IPS-11a (cell line): ENCODE measurements around the gene KNDC1.
"Not testable (repeated sequence)": the region's sequence is repeated elsewhere in the genome, so short reads cannot be mapped to it uniquely, and the experiment has no call there.

Source experiments
- H3K4me3 ChIP-seq: one replicate; pipeline ENCODE4 v1.5.1; 2013; ENCODE audit warnings: low read depth, low read length, control low read depth

KNDC1 gene

DNA sequence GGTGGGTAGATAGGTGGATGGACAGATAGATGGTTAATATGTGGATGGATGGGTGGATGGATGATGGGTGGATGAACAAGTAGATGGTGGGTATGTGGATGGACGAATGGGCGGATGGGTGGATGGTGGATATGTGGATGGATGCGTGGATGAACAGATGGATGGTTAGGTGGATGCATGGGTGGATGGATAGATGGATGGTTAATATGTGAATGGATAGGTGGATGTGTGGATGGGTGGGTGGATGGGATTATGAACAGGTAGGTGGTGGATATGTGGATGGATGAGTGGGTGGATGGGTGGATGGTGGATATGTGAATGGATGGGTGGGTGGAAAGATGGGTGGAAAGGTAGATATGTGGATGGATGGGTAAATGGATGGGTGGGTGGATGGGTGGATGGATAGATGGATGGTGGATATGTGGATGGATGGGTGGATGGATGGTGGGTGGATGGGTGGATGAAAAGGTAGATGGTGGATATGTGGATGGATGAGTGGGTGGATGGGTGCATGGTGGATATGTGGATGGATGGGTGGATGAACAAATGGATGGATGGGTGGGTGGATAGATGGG is 14.8 kb downstream of the KNDC1 start:
- H3K4me3 ChIP-seq = no peak overlapping the region

GRCh38 chr10:133175624-133176023 is 15.6 kb downstream of the KNDC1 start:
- not testable (repeated sequence) for H3K4me3 ChIP-seq

DNA sequence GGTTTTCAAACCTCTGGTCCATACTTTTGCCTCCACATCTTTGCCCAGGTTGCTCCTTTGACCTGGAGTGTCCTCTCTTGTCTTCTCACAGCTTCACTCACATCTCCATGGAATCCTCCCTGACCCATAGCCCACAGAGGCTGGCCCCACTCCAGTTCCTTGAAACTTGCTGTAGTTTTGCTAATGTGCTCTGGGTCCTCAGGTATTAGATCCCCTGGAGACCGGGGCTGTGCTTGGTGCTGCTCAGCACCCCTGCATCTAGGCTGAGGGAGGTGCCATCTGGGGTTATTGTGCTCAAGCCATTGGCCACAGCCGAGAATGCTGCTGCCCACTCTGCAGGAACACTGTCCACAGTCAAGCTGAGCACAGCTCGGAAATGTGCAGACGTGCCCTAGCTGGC is 16.5 kb downstream of the KNDC1 start:
- H3K4me3 ChIP-seq = no peak overlapping the region

DNA sequence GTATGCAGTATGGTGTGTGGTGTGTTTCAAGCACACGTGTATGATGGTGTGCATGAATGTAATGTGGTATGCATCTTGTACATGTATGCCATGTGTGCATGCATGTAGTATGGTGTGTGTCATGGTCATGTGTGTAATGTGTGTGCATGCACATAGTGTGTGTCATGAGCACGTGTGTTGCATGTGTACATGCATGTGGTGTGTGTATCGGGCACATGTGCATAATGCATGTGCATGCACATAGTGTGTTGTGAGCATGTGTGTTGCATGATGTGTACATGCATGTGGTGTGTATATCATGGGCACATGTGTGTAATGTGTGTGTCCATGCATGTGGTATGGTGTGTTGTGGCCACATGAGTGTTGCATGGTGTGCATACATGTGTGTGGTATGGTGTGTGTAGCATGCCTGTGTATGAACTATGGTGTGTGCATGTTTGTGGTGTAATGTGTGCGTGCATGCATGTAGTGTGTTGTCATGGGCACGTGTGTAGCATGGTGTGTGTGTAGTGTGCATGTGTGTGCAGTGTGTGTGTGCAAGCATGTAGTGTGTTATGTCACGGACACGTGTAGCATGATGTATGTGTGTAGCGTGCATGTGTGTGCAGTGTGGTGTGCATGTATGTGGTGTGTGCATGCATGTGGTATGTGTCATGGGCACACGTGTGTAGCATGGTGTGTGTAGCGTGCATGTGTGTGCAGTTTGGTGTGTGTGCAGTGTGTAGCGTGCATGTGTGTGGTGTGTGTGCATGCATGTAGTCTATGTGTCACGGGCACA is 17.6 kb downstream of the KNDC1 start:
- H3K4me3 ChIP-seq = no peak overlapping the region

- no peak overlapping the region for H3K4me3 ChIP-seq
Observed at GRCh38 chr10:133178357-133179127, 18.5 kb downstream of the KNDC1 start.

DNA sequence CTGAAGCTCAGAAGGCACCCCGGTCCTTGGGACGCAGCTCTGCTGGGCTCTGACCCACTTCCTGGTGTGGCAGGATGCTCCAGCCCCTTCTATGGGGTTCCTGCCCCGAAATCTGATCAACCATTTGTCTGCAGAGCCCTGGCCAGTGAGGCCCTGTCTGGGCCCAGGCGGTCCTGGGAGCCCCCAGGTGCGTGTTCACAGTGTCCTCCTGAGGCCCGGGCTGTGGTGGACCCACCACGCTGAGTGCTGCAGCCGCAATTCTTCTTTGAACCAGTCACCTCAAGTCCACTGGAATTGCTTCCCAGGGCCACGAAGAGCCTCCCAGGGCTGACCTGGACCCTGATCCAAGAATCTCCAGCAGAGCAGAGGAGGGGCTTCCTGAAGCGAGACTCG is 19.1 kb downstream of the KNDC1 start:
- H3K4me3 ChIP-seq = no peak overlapping the region

DNA sequence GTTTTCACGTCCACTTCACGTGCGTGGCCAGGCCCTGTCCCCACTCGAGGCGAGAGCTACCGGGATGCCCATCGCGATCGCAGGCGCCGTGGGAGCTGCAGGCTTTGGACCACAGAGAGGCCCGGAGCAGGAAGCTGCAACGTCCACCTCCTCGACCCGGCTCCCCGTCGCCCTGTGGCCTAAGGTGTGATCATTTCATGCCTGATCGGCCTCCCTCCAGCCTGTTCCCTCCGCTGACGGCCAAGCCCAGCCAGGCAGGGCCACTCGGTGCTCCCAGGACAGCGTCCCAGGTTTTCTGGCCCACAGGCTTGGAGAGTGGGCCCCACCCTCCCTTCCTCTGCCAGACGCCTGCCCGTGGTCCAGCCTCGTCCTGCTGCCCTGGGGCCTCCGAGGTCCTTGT is 19.6 kb downstream of the KNDC1 start:
- no peak overlapping the region for H3K4me3 ChIP-seq

DNA sequence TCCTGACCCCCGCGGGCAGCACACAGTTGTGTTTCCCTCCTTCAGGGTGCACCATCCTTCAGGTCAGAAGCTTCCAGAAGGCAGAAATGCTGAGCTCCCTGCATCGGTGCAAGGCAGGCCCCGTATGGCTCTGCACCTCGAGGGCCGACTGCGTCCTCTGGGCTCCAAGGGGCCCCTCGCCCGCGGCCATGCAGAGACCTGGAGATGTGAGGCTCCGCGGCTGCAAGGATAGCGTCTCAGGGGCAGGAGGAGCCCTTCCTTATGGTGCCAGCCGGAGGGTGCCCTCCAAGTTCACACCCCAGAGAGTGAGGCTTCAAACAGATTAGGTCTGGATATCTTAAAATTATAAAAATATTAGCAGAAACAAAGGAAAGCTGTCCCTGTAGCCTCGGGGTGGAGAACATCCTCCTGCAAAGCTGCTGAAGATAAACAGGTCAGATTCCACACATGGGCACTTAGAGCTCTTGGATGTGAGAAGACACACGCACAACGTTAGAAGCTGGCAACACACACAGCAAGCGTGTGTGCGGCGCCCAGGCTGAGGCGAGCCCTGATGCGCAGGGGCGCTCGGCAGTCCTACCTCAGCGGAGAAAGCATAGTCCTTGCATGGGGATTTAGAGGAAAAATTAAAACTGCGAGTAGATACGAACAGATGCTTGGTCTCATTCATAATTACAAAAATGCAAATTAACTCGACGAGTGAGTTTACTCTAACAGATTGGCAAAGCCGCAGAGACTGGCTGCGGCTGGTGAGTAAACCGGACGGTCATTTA is 20.4 kb downstream of the KNDC1 start:
- H3K4me3 ChIP-seq = no peak overlapping the region

DNA sequence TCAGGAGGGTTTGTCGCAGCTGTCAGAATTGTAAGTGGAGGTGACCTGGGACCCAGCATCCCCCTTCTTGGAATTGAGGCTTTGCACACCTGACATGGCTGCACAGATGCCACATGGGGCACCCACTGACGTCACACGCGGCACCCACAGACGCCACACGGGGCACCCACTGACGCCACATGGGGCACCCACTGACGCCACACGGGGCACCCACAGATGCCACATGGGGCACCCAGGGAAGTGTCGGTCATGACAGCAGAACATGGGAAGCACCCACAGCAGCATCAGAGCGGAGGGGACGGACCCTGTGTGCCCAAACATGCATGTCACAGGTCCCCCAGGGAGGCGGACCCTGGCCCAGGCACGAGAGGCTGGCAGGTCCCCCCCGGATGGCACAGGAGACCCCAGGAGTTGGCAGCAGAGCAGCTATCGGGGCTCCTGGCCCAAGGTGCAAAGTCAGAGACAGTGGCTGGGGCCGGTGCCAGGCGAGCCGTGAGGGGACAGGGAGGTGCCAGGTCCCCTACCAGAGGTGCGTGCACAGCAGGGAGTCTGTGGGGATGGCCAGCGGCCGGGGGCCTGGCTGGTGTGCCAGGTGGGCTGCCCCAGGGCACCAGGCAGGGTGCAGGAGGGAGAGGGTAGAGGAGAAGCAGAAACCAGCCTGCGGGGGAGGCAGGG is 21.1 kb downstream of the KNDC1 start:
- H3K4me3 ChIP-seq = no peak overlapping the region

GRCh38 chr10:133182190-133182589 is 22.2 kb downstream of the KNDC1 start:
- H3K4me3 ChIP-seq = no peak overlapping the region

GRCh38 chr10:133182791-133183645 is 23.0 kb downstream of the KNDC1 start:
- no peak overlapping the region for H3K4me3 ChIP-seq

- H3K4me3 ChIP-seq = no peak overlapping the region
Observed at GRCh38 chr10:133183646-133184378, 23.8 kb downstream of the KNDC1 start.

- H3K4me3 ChIP-seq = no peak overlapping the region
Observed at GRCh38 chr10:133184591-133185244, 24.7 kb downstream of the KNDC1 start.

GRCh38 chr10:133185421-133185820 is 25.4 kb downstream of the KNDC1 start:
- no peak overlapping the region for H3K4me3 ChIP-seq

GRCh38 chr10:133185916-133186315 is 25.9 kb downstream of the KNDC1 start:
- no peak overlapping the region for H3K4me3 ChIP-seq

DNA sequence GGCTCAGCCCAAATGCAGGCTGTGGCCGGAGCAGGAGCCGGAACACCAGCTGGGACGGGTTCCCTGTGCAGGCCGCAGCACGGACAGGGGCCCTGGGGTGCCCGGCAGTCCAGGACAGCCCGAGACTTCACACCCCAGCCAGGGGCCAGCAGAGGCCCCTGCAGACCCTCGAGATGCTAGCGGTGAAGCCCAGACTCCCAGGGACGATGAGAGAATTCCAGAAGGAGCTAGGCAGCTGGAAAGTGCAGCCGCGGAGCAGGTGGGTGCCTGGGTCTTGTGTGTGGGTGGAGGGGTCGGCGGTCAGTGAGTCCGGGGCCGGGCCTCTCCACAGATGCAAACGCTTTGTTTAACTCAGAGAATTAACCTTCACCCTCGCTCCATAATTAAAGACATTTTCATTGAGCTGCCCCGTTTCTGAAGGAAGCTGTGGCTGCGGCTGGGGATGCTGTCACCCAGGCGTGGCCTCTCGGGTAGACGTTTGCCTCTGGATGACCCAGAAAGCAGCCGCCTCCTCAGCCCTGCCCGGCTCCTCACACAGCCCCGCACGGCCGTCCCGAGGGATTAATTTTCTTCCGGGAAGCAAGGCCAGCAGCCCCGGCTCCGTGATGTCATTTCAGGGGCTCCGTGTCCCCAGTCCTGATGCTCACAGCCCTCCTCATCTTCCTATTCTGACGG is 26.5 kb downstream of the KNDC1 start:
- H3K4me3 ChIP-seq = no peak overlapping the region

DNA sequence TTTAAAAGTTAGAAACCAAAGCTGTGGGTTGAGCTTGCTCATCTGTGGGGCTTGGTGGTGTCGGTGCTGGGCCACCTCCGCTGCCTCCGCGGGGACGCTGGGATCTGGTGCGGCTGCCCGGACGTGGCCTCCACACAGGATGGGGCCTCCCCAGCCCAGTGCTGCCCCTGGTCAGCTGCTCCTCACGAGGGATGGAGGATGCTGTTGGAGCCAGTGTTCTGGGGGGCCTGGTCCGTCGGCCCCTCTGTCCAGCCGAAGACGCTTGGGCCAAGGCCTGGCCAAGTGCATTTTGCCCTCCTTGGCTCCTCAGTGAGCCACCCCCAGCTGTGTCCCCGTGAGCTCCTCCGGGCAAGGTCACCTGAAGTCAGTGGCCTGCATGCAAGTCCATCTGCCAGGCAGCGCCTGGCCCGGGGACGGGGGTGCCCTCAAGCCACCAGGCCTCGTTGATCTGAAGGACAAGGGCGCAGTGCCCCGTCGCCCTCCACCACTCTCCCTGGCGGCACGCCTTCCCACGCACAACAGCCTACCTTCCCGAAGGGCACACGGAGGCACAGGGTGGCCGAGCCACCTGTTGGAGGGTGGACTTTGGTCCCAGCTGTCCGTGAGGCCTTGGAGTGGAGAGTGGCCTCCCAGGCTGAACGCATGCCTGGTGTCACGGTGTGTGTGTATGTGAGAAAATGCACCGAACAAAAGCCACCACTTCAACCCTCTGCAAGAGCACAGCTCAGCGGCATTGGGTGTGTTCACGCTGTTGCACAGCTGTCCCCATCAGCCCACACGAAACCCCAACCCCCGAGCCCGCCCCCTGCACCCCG is 27.3 kb downstream of the KNDC1 start:
- H3K4me3 ChIP-seq = no peak overlapping the region
